Activated naive CD8-positive, alpha-beta T cell treated with anti-CD3 and anti-CD28 coated beads, Interleukin-2, amount 50 U/mL, for 24 hours (primary cell): Measurements from ENCODE around the gene RPS14.
A peak's percentile ranks its signal among the peaks of the same experiment; 100 is the strongest.

Experiments used
- ATAC-seq: fragments of 150-1000 bp; cut with Tn5 transposase; one replicate; pipeline ENCODE4 v1.10.0; 2021
- DNase-seq: peaks from one replicate; pipeline ENCODE4 v3.0.0; 2021
- H3K27ac Mint-ChIP-seq: one replicate; pipeline ENCODE4 v1.8.0; 2021; ENCODE audit warnings: mild to moderate bottlenecking, mixed read lengths
- H3K27me3 Mint-ChIP-seq: one replicate; pipeline ENCODE4 v1.8.0; 2021; ENCODE audit warnings: mixed read lengths
- H3K36me3 Mint-ChIP-seq: one replicate; pipeline ENCODE4 v1.8.0; 2021; ENCODE audit warnings: low read depth, mixed read lengths
- H3K4me1 Mint-ChIP-seq: one replicate; pipeline ENCODE4 v1.8.0; 2021; ENCODE audit warnings: mixed read lengths
- H3K4me3 Mint-ChIP-seq: one replicate; pipeline ENCODE4 v1.8.0; 2021; ENCODE audit warnings: mild to moderate bottlenecking, moderate library complexity, mixed read lengths
- H3K9me3 Mint-ChIP-seq: one replicate; pipeline ENCODE4 v1.8.0; 2021; ENCODE audit warnings: mixed read lengths

RPS14 gene

DNA sequence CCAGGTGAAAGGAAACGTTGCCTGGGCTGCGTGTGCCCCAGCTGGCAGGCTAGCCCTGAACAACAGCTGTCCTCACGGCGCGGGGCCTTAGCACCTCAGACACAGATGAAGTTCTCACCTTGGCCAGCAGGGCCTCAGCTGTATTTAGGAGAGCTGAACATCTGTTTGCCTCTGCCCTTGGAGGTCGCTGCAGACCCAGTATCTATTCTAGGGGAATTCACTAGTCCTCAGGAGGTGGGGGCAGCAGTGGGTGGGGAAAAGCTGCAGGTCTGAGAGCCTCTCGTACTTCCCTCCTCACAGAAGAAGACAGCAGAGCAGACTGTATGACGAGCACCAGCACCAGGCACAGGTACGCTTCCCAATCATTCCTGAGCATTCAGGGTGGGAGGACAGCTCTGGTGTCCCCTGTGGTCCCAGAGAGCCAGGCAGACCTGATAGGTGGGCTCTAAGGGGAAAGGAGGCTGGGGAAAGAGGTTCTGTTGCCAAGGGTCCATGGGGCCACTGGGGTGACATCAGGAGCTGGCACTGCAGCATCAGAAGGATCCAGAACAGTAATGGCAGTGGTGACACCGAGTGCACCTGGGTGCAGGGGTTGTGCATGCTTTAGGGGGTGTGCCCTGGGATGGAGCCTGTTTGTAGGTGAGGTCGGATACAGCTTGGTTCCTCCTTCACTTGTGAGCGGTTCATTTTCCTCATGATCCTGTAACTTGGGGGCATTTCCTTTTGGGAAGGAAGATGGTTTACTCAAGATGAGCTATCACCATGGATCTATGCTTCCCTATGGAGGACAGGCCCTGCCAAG lies 50.6 kb downstream of the RPS14 start:
- Mint-ChIP-seq H3K9me3 (no peaks in the 10 kb centered on the region), H3K36me3 (peaks cover 56% of the 10 kb centered on the region), H3K4me3 (no peak overlapping the region), H3K4me1 (no peaks in the 10 kb centered on the region), H3K27ac (peak overlapping the region; percentile 54), H3K27me3 (no peaks in the 10 kb centered on the region)
- ATAC-seq (peak; percentile 41), DNase-seq (no peak)

DNA sequence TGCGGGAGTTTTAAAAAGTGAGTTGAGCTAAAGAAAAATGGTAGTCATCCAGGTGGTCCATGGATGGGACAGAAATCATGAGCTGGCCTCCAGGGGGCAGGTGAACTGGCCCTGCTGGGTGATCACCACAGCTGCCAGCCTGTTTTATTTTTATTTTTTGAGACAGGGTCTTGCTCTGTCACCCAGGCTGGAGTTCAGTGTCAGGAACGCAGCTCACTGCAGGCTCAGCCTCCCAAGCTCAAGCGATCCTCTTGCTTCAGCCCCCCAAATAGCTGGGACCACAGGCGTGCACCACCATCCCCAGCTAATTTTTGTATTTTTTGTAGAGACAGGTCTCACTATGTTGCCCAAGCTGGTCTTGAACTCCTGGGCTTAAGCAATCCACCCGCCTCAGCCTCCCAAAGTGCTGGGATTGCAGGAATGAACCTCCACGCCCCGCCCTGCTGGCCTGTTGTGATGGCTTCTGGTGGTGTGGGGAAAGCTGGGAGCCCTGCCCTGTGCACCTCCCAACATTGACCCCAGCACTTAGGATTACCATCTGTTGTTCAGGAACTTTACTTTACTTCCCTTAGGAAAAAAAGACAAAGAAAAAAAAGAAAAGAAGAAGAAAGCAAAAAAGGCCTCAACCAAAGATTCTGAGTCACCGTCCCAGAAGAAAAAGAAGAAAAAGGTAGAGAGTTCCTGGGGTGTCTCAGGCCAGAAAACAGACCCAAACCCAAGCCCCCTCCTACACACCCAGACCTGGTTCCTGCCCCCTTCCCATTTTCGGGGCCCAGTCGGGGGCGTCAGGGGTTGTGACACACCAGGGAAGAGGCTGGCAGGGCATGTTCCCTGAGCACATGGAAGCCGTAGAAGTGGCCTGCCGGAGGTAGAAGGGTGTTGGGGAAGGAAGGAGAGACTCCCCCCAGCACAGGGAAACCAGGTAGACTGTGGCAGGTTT lies 51.5 kb downstream of the RPS14 start:
- Mint-ChIP-seq H3K27ac (no peak overlapping the region), H3K27me3 (no peaks in the 10 kb centered on the region), H3K4me1 (no peaks in the 10 kb centered on the region), H3K9me3 (no peaks in the 10 kb centered on the region), H3K4me3 (no peak overlapping the region), H3K36me3 (peaks cover 57% of the 10 kb centered on the region)
- ATAC-seq: no peak
- DNase-seq: no peak

DNA sequence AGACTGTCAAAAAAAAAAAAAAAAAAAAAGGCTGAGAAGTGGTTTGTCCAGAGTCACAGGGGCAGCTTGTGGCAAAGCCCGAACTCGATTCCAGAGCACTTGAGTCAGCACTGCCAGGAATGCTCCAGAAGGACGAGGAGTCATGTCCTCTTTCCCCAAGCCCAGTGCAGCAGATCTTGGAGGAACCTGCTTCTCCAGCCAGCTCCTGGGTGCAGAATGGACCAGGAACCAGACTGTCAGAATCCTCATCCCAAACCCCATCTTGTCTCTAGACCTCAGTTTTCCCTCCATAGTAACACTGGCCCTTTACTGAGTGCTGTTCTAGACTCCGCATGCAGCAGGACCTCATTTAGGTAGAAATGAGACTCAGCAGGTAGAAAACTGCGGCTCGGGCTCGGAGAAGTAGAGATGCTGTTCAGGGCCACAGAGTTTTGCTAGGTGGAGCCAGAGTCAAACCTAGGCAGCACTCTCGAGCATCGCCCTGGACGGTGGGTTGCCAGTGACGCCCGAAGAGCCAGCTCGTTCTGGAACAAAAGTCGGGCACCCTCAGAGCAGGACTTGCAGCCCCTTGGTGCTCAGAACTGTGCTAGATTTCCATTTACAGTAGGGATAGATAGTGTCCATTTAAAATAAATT lies 52.3 kb downstream of the RPS14 start:
- no peak overlapping the region for H3K27ac Mint-ChIP-seq

DNA sequence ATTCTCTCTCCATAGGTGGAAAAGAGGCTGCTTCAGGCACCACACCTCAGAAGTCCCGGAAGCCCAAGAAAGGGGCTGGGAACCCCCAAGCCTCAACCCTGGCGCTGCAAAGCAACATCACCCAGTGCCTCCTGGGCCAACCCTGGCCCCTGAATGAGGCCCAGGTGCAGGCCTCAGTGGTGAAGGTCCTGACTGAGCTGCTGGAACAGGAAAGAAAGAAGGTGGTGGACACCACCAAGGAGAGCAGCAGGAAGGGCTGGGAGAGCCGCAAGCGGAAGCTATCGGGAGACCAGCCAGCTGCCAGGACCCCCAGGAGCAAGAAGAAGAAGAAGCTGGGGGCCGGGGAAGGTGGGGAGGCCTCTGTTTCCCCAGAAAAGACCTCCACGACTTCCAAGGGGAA lies 53.3 kb downstream of the RPS14 start:
- Mint-ChIP-seq H3K36me3 (peaks cover 51% of the 10 kb centered on the region), H3K27ac (peak overlapping the region; percentile 43), H3K27me3 (no peaks in the 10 kb centered on the region)

More for the DNA sequence above, 52.3 kb downstream of the RPS14 start:
- Mint-ChIP-seq H3K9me3 (no peaks in the 10 kb centered on the region), H3K4me3 (no peak overlapping the region), H3K27me3 (no peaks in the 10 kb centered on the region), H3K4me1 (no peaks in the 10 kb centered on the region), H3K36me3 (peaks cover 54% of the 10 kb centered on the region)
- no peak for DNase-seq
- ATAC-seq: no peak

DNA sequence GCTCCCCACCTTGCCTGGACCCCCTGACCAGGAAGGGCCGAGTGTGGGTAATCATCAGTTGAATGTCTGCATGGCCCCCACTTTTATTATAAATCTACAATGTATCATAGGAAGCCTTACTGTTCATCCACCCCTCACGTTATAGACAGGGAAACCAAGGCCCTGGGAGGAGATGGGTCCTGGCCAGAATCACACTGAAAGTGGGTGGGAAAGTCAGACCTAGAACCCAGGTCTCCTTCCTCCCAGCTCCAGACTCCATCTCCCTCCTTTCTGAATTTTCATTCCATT lies 53.9 kb downstream of the RPS14 start:
- Mint-ChIP-seq H3K27me3 (no peaks in the 10 kb centered on the region), H3K4me3 (no peak overlapping the region), H3K36me3 (peaks cover 48% of the 10 kb centered on the region), H3K4me1 (no peaks in the 10 kb centered on the region), H3K27ac (no peak overlapping the region), H3K9me3 (no peaks in the 10 kb centered on the region)
- DNase-seq (no peak), ATAC-seq (no peak)

More for the DNA sequence above, 53.3 kb downstream of the RPS14 start:
- Mint-ChIP-seq H3K9me3 (no peaks in the 10 kb centered on the region), H3K4me1 (no peaks in the 10 kb centered on the region), H3K4me3 (no peak overlapping the region)
- ATAC-seq: no peak
- DNase-seq: no peak

DNA sequence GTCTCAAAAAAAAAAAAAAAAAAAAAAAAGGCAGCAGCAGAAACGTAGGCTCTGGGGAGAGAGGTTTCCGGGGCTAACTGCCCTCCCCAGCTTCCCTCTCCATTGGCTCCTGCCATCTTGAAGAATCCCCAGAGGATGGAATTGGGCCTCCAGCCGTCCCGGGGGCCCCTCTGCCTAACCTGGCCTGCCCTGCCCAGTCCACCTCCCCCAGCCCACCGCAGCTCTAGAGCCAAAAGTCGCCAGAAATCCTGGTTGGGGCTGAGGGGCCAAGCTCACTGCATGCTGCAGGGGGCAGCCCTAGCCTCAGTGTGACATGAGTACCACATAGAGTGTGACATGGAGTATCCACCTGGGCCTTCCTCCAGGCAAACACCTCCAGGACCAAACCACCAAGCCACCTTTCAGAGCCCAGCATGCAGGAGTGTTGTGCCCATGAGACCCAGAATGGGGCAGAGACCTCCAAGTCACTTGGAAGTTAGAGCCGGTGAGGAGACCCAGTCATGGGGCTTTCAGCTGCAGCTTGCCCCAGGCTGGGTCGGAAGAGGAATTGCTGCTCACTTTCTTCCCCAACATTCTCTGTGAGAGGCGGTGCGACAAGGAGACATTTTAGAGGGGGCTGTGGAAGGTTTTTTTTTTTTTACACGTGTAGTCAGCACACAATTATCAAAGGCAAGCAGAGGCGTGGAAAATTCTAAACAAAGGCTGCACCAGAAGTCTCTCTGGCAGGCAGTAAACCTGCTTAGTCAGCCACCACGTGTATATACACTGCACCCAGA lies 54.4 kb downstream of the RPS14 start:
- no peaks in the 10 kb centered on the region for H3K27me3 Mint-ChIP-seq
- H3K36me3 Mint-ChIP-seq: peaks cover 48% of the 10 kb centered on the region
- DNase-seq (no peak), ATAC-seq (no peak)
- H3K4me3 Mint-ChIP-seq: no peak overlapping the region
- no peak overlapping the region for H3K27ac Mint-ChIP-seq
- no peaks in the 10 kb centered on the region for H3K9me3 Mint-ChIP-seq
- H3K4me1 Mint-ChIP-seq: no peaks in the 10 kb centered on the region

DNA sequence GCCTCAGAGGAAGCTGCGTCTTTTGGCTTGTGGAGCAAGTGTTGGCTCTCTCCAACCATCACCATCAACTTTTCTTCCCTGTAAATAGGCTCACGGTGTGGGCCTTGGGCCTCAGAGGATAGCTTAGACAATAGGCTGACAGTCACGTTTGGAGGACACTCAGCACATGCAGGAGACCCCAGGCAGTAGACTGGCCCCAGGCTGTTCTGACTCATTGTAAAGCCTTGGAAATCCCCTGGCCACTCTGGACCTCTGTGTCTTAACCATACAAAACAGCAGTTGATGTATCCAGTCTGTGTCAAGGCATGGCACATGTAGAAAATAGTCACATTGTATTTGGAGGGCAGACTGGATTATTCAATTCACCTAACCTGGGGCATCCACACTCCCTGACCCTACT lies 55.4 kb downstream of the RPS14 start:
- Mint-ChIP-seq H3K9me3 (no peaks in the 10 kb centered on the region), H3K27ac (peak overlapping the region; percentile 52), H3K4me3 (no peak overlapping the region), H3K27me3 (no peaks in the 10 kb centered on the region), H3K4me1 (no peaks in the 10 kb centered on the region), H3K36me3 (peaks cover 50% of the 10 kb centered on the region)
- DNase-seq: no peak
- peak; percentile 41 for ATAC-seq

DNA sequence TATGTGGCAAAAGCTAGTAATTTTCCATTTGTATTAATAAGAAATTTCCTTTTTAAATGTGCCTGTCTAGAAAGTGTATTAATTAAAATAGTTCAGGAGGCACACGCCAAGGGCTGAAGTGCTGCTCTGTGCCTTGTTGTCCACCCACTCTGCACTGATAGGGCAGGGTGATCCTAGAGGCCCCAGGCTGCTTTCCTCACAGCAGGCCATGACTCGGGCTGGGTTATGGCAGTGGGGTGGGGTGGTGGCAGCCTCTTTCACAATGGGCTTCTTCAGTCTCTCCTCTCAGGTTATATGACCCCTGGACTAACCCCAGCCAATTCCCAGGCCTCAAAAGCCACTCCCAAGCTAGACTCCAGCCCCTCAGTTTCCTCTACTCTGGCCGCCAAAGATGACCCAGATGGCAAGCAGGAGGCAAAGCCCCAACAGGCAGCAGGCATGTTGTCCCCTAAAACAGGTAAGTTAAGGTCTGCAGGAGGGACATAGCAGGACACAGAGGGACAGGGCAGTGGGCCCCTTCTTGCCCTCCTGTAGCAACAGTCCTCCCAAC lies 56.4 kb downstream of the RPS14 start:
- Mint-ChIP-seq H3K36me3 (peaks cover 44% of the 10 kb centered on the region), H3K9me3 (no peaks in the 10 kb centered on the region), H3K27ac (peak overlapping the region; percentile 44), H3K4me3 (no peak overlapping the region), H3K27me3 (no peaks in the 10 kb centered on the region), H3K4me1 (no peaks in the 10 kb centered on the region)
- no peak for DNase-seq
- no peak for ATAC-seq

DNA sequence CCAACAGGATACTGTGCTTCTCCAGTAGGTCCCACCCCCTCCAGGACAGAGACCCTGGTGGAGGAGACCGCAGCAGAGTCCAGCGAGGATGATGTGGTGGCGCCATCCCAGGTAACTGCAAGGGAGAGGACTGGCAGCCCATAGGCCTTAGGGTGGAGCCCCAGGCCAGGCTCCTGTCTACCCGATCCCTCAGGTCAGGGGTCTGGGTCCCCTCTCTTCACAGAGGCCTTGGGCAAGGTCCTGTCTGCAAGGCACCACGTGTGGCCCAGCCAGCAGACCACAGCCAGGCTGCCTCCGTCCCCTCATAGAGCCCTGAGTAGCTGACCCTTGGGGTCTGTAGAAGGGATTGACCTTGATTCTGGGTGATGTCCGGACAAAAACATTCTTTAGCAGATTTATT lies 56.9 kb downstream of the RPS14 start:
- H3K36me3 Mint-ChIP-seq: peaks cover 43% of the 10 kb centered on the region
- no peak overlapping the region for H3K4me3 Mint-ChIP-seq

More for the DNA sequence above, 56.9 kb downstream of the RPS14 start:
- Mint-ChIP-seq H3K4me1 (no peaks in the 10 kb centered on the region), H3K27ac (no peak overlapping the region), H3K27me3 (no peaks in the 10 kb centered on the region), H3K9me3 (no peaks in the 10 kb centered on the region)
- no peak for ATAC-seq
- no peak for DNase-seq
